ENCODE data around the gene ULK1. TPM values are rescaled to one million over a fixed set of nuclear protein-coding genes. Genes with fewer than 3 reads are reported as not detected.

Gene ULK1
- 111 and 122 TPM in 2 replicates for total RNA-seq
- long read RNA-seq, transcript ULK1-203 (2 exons, 2,145 nt) = major isoform, 6 of 33 reads
- long read RNA-seq, partial matches to known transcripts = 24 of 33 reads
- long read RNA-seq, other reads (novel, unspliced or antisense) = 0 of 33 reads

DNA sequence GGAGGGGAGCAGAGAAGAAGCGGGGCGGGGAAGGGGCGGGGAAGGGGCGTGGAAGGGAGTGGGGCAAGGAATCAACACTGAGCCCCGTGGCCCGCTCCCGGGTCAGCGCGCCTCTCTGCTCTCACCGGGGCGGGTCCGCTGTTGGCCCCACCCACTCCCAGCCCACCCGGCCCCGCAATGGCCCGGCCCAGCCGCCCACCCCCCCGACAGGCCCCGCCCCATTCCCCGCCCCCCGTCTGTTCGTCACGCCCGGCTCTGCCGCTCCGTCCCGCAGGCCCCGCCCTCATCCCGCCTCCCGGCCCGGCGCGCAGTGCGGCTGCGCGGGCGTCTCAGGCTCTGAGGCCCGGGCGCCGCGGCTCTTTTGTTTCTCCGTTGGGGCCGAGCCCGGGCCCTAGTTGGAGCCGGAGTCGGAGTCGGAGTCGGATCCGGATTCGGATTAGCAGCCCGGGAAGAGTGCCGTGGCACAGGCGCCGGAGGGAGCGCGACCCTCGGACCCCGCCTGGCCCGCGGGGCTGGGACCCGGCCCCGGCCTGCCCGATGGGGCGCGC lies at the start of gene ULK1:
ULK1 (plus strand) TSS at position 310 of the 548 bp plus-strand sequence. CDS start 380 bp downstream, outside the sequence.
- Mint-ChIP-seq H3K4me3 (ENCODE audit: low read depth) (peak within 1 kb of the TSS; percentile 84), H3K27me3 (peaks cover 3% of the 10 kb centered on the region), H3K27ac (peak within 1 kb of the TSS; percentile 98), H3K36me3 (ENCODE audit: insufficient read depth) (peaks cover 2% of the 10 kb centered on the region), H3K4me1 (ENCODE audit: low read depth) (peaks cover 15% of the 10 kb centered on the region), H3K9me3 (ENCODE audit: low read depth) (no peaks in the 10 kb centered on the region)
- DNase-seq (ENCODE audit: low spot score, unreplicated experiment) = peak; percentile 94
- no peak for TF ChIP-seq CTCF (IDR thresholded peaks at IDR 0.05; ENCODE audit: unreplicated experiment)

DNA sequence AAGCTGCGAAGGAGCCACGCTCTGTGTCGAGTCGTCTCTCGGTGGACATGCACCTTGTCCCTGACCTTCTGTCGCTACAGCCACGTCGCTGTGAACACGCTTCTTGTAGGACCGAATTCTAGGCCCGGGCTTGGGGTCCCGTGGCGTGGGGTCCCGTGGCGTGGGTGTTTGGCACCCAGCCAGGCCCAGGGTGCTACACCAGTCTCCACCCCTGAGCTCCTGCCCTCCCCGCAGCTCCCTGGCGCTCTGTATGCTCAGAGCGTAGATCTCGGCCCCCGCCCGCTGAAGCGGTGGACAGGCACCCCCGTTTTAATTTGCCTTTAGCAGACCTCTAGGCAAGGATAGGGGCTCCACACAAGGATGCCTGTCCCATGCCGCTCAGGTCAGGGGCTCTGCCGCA lies 49.8 kb upstream of the ULK1 start:
- Mint-ChIP-seq H3K36me3 (ENCODE audit: insufficient read depth) (no peaks in the 10 kb centered on the region), H3K27me3 (no peaks in the 10 kb centered on the region), H3K4me1 (ENCODE audit: low read depth) (peaks cover 3% of the 10 kb centered on the region), H3K27ac (no peak overlapping the region), H3K9me3 (ENCODE audit: low read depth) (no peaks in the 10 kb centered on the region), H3K4me3 (ENCODE audit: low read depth) (no peak overlapping the region)
- TF ChIP-seq CTCF (IDR thresholded peaks at IDR 0.05; ENCODE audit: unreplicated experiment) = no peak
- DNase-seq (ENCODE audit: low spot score, unreplicated experiment) = no peak

DNA sequence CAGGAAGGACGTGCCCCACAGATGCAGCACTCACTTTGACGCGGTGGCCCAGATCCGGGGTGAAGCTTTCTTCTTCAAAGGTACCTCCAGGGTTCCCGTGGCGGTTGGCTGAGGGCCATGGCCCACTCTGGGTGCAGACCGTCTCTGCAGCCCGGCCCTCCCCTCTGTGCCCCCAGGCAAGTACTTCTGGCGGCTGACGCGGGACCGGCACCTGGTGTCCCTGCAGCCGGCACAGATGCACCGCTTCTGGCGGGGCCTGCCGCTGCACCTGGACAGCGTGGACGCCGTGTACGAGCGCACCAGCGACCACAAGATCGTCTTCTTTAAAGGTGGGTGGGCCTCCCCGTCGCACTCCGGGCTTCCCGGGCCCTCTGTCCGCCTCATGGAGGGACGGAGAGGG lies 49.3 kb upstream of the ULK1 start:
- H3K9me3 Mint-ChIP-seq (ENCODE audit: low read depth) = no peaks in the 10 kb centered on the region
- no peak overlapping the region for H3K27ac Mint-ChIP-seq
- no peak for TF ChIP-seq CTCF (IDR thresholded peaks at IDR 0.05; ENCODE audit: unreplicated experiment)
- peaks cover 3% of the 10 kb centered on the region for H3K4me1 Mint-ChIP-seq (ENCODE audit: low read depth)
- no peaks in the 10 kb centered on the region for H3K36me3 Mint-ChIP-seq (ENCODE audit: insufficient read depth)
- no peak for DNase-seq (ENCODE audit: low spot score, unreplicated experiment)
- H3K27me3 Mint-ChIP-seq = no peaks in the 10 kb centered on the region
- H3K4me3 Mint-ChIP-seq (ENCODE audit: low read depth) = no peak overlapping the region

GRCh38 chr12:131847456-131847855 lies 47.0 kb upstream of the ULK1 start:
- Mint-ChIP-seq H3K4me1 (ENCODE audit: low read depth) (no peaks in the 10 kb centered on the region), H3K36me3 (ENCODE audit: insufficient read depth) (no peaks in the 10 kb centered on the region), H3K9me3 (ENCODE audit: low read depth) (no peaks in the 10 kb centered on the region), H3K27ac (no peak overlapping the region), H3K27me3 (no peaks in the 10 kb centered on the region), H3K4me3 (ENCODE audit: low read depth) (no peak overlapping the region)
- DNase-seq (ENCODE audit: low spot score, unreplicated experiment) = no peak
- no peak for TF ChIP-seq CTCF (IDR thresholded peaks at IDR 0.05; ENCODE audit: unreplicated experiment)

DNA sequence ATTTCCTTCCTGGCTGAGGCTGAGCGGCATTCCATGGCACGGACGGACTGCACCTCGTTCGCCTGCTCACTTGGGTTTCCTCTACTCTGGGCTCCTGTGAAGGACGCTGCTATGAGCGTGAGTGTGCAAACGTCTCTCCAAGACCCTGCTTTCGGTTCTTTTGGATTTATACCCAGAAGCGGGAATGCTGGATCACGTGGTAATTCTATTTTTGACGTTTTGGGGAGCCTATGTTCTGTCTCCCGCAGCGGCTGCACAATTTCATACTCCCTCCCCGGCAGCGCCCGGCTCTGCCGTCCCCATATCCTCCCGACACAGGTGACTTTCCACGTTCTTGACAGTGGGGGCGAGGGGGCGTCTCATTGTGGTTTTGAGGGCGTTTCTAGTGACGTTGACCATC lies 45.7 kb upstream of the ULK1 start:
- Mint-ChIP-seq H3K27ac (no peak overlapping the region), H3K9me3 (ENCODE audit: low read depth) (no peaks in the 10 kb centered on the region)

More for the DNA sequence above, 45.7 kb upstream of the ULK1 start:
- no peak for TF ChIP-seq CTCF (IDR thresholded peaks at IDR 0.05; ENCODE audit: unreplicated experiment)
- no peaks in the 10 kb centered on the region for H3K36me3 Mint-ChIP-seq (ENCODE audit: insufficient read depth)
- H3K4me1 Mint-ChIP-seq (ENCODE audit: low read depth) = no peaks in the 10 kb centered on the region
- no peak overlapping the region for H3K4me3 Mint-ChIP-seq (ENCODE audit: low read depth)
- no peak for DNase-seq (ENCODE audit: low spot score, unreplicated experiment)
- no peaks in the 10 kb centered on the region for H3K27me3 Mint-ChIP-seq

All from progenitor cell of endocrine pancreas (in vitro differentiated cells).